Measurements from ENCODE around the gene SP100.
A peak's percentile ranks its signal among the peaks of the same experiment; 100 is the strongest.

SP100 gene

GRCh38 chr2:230520061-230520874 lies 104.3 kb downstream of the SP100 start:
- Histone ChIP-seq H3K27ac (ENCODE audit: low read depth, low read length) (no peak overlapping the region), H3K4me1 (ENCODE audit: control insufficient read depth in 5 of 5, insufficient read depth in 5 of 5, low read length in 5 of 5) (no peaks in the 10 kb centered on the region), H3K4me3 (ENCODE audit: low read depth in 1 of 5, low read length in 5 of 5) (no peak overlapping the region), H3K36me3 (ENCODE audit: control insufficient read depth in 5 of 5, insufficient read depth in 5 of 5, low read length in 5 of 5) (peaks cover 0 to 3% (median 0%) of the 10 kb centered on the region in 5 donors), H3K9ac (ENCODE audit: low read length in 5 of 5) (no peak overlapping the region), H3K9me3 (ENCODE audit: control insufficient read depth in 5 of 5, low read length in 5 of 5) (peaks cover 3 to 20% (median 16%) of the 10 kb centered on the region in 5 donors), H3K27me3 (ENCODE audit: control insufficient read depth in 5 of 5, insufficient read depth in 4 of 5, low read length in 5 of 5) (no peaks in the 10 kb centered on the region)

- Histone ChIP-seq H3K36me3 (ENCODE audit: control insufficient read depth in 5 of 5, insufficient read depth in 5 of 5, low read length in 5 of 5) (peaks cover 0 to 7% (median 4%) of the 10 kb centered on the region in 5 donors), H3K9me3 (ENCODE audit: control insufficient read depth in 5 of 5, low read length in 5 of 5) (peaks cover 3 to 20% (median 16%) of the 10 kb centered on the region in 5 donors), H3K27me3 (ENCODE audit: control insufficient read depth in 5 of 5, insufficient read depth in 4 of 5, low read length in 5 of 5) (no peaks in the 10 kb centered on the region), H3K4me3 (ENCODE audit: low read depth in 1 of 5, low read length in 5 of 5) (no peak overlapping the region), H3K4me1 (ENCODE audit: control insufficient read depth in 5 of 5, insufficient read depth in 5 of 5, low read length in 5 of 5) (no peaks in the 10 kb centered on the region), H3K27ac (ENCODE audit: low read depth, low read length) (no peak overlapping the region), H3K9ac (ENCODE audit: low read length in 5 of 5) (no peak overlapping the region)
These were observed 104.8 kb downstream of the SP100 start for GRCh38 chr2:230520875-230521155.

GRCh38 chr2:230521386-230521785 lies 105.4 kb downstream of the SP100 start:
- H3K9ac ChIP-seq (ENCODE audit: low read length in 5 of 5), result no peak overlapping the region
- peaks cover 3 to 20% (median 16%) of the 10 kb centered on the region in 5 donors for H3K9me3 ChIP-seq (ENCODE audit: control insufficient read depth in 5 of 5, low read length in 5 of 5)
- no peaks in the 10 kb centered on the region for H3K4me1 ChIP-seq (ENCODE audit: control insufficient read depth in 5 of 5, insufficient read depth in 5 of 5, low read length in 5 of 5)
- H3K27me3 ChIP-seq (ENCODE audit: control insufficient read depth in 5 of 5, insufficient read depth in 4 of 5, low read length in 5 of 5), result no peaks in the 10 kb centered on the region
- H3K4me3 ChIP-seq (ENCODE audit: low read depth in 1 of 5, low read length in 5 of 5), result peak overlapping the region in 1 of 5 donors; percentile 30
- no peak overlapping the region for H3K27ac ChIP-seq (ENCODE audit: low read depth, low read length)
- peaks cover 0 to 7% (median 4%) of the 10 kb centered on the region in 5 donors for H3K36me3 ChIP-seq (ENCODE audit: control insufficient read depth in 5 of 5, insufficient read depth in 5 of 5, low read length in 5 of 5)

GRCh38 chr2:230525682-230526081 lies 109.7 kb downstream of the SP100 start:
- peak overlapping the region in 1 of 5 donors; percentile 29 for H3K4me3 ChIP-seq (ENCODE audit: low read depth in 1 of 5, low read length in 5 of 5)
- peaks cover 3 to 18% (median 11%) of the 10 kb centered on the region in 5 donors for H3K9me3 ChIP-seq (ENCODE audit: control insufficient read depth in 5 of 5, low read length in 5 of 5)
- H3K36me3 ChIP-seq (ENCODE audit: control insufficient read depth in 5 of 5, insufficient read depth in 5 of 5, low read length in 5 of 5), result peaks cover 0 to 5% (median 4%) of the 10 kb centered on the region in 5 donors
- no peak overlapping the region for H3K27ac ChIP-seq (ENCODE audit: low read depth, low read length)
- no peak overlapping the region for H3K9ac ChIP-seq (ENCODE audit: low read length in 5 of 5)
- no peaks in the 10 kb centered on the region for H3K27me3 ChIP-seq (ENCODE audit: control insufficient read depth in 5 of 5, insufficient read depth in 4 of 5, low read length in 5 of 5)
- no peaks in the 10 kb centered on the region for H3K4me1 ChIP-seq (ENCODE audit: control insufficient read depth in 5 of 5, insufficient read depth in 5 of 5, low read length in 5 of 5)

GRCh38 chr2:230537531-230537976 lies 121.6 kb downstream of the SP100 start:
- no peaks in the 10 kb centered on the region for H3K4me1 ChIP-seq (ENCODE audit: control insufficient read depth in 5 of 5, insufficient read depth in 5 of 5, low read length in 5 of 5)
- H3K9me3 ChIP-seq (ENCODE audit: control insufficient read depth in 5 of 5, low read length in 5 of 5), result peaks cover 0 to 3% (median 0%) of the 10 kb centered on the region in 5 donors
- H3K9ac ChIP-seq (ENCODE audit: low read length in 5 of 5), result no peak overlapping the region
- H3K4me3 ChIP-seq (ENCODE audit: low read depth in 1 of 5, low read length in 5 of 5), result no peak overlapping the region
- H3K27ac ChIP-seq (ENCODE audit: low read depth, low read length), result no peak overlapping the region
- peaks cover 12 to 36% (median 25%) of the 10 kb centered on the region in 5 donors for H3K36me3 ChIP-seq (ENCODE audit: control insufficient read depth in 5 of 5, insufficient read depth in 5 of 5, low read length in 5 of 5)
- no peaks in the 10 kb centered on the region for H3K27me3 ChIP-seq (ENCODE audit: control insufficient read depth in 5 of 5, insufficient read depth in 4 of 5, low read length in 5 of 5)

GRCh38 chr2:230540332-230540731 lies 124.3 kb downstream of the SP100 start:
- Histone ChIP-seq H3K9me3 (ENCODE audit: control insufficient read depth in 5 of 5, low read length in 5 of 5) (peaks cover 0 to 5% (median 0%) of the 10 kb centered on the region in 5 donors), H3K36me3 (ENCODE audit: control insufficient read depth in 5 of 5, insufficient read depth in 5 of 5, low read length in 5 of 5) (peaks cover 29 to 53% (median 39%) of the 10 kb centered on the region in 5 donors), H3K27ac (ENCODE audit: low read depth, low read length) (no peak overlapping the region), H3K27me3 (ENCODE audit: control insufficient read depth in 5 of 5, insufficient read depth in 4 of 5, low read length in 5 of 5) (no peaks in the 10 kb centered on the region), H3K4me1 (ENCODE audit: control insufficient read depth in 5 of 5, insufficient read depth in 5 of 5, low read length in 5 of 5) (no peaks in the 10 kb centered on the region), H3K9ac (ENCODE audit: low read length in 5 of 5) (no peak overlapping the region), H3K4me3 (ENCODE audit: low read depth in 1 of 5, low read length in 5 of 5) (no peak overlapping the region)

GRCh38 chr2:230541934-230542380 lies 126.0 kb downstream of the SP100 start:
- Histone ChIP-seq H3K9ac (ENCODE audit: low read length in 5 of 5) (no peak overlapping the region), H3K4me3 (ENCODE audit: low read depth in 1 of 5, low read length in 5 of 5) (no peak overlapping the region), H3K27me3 (ENCODE audit: control insufficient read depth in 5 of 5, insufficient read depth in 4 of 5, low read length in 5 of 5) (no peaks in the 10 kb centered on the region), H3K36me3 (ENCODE audit: control insufficient read depth in 5 of 5, insufficient read depth in 5 of 5, low read length in 5 of 5) (peaks cover 29 to 53% (median 39%) of the 10 kb centered on the region in 5 donors), H3K4me1 (ENCODE audit: control insufficient read depth in 5 of 5, insufficient read depth in 5 of 5, low read length in 5 of 5) (no peaks in the 10 kb centered on the region), H3K27ac (ENCODE audit: low read depth, low read length) (no peak overlapping the region), H3K9me3 (ENCODE audit: control insufficient read depth in 5 of 5, low read length in 5 of 5) (peaks cover 0 to 5% (median 0%) of the 10 kb centered on the region in 5 donors)

- Histone ChIP-seq H3K9me3 (ENCODE audit: control insufficient read depth in 5 of 5, low read length in 5 of 5) (peaks cover 0 to 5% (median 0%) of the 10 kb centered on the region in 5 donors), H3K36me3 (ENCODE audit: control insufficient read depth in 5 of 5, insufficient read depth in 5 of 5, low read length in 5 of 5) (peaks cover 29 to 53% (median 39%) of the 10 kb centered on the region in 5 donors), H3K4me1 (ENCODE audit: control insufficient read depth in 5 of 5, insufficient read depth in 5 of 5, low read length in 5 of 5) (no peaks in the 10 kb centered on the region), H3K4me3 (ENCODE audit: low read depth in 1 of 5, low read length in 5 of 5) (no peak overlapping the region), H3K27ac (ENCODE audit: low read depth, low read length) (no peak overlapping the region), H3K9ac (ENCODE audit: low read length in 5 of 5) (no peak overlapping the region), H3K27me3 (ENCODE audit: control insufficient read depth in 5 of 5, insufficient read depth in 4 of 5, low read length in 5 of 5) (no peaks in the 10 kb centered on the region)
These were observed 126.8 kb downstream of the SP100 start for GRCh38 chr2:230542751-230543150.

GRCh38 chr2:230552181-230552580 lies 136.2 kb downstream of the SP100 start:
- Histone ChIP-seq H3K9ac (ENCODE audit: low read length in 5 of 5) (no peak overlapping the region), H3K9me3 (ENCODE audit: control insufficient read depth in 5 of 5, low read length in 5 of 5) (peaks cover 0 to 3% (median 0%) of the 10 kb centered on the region in 5 donors), H3K27ac (ENCODE audit: low read depth, low read length) (no peak overlapping the region), H3K36me3 (ENCODE audit: control insufficient read depth in 5 of 5, insufficient read depth in 5 of 5, low read length in 5 of 5) (no peaks in the 10 kb centered on the region), H3K4me3 (ENCODE audit: low read depth in 1 of 5, low read length in 5 of 5) (no peak overlapping the region), H3K4me1 (ENCODE audit: control insufficient read depth in 5 of 5, insufficient read depth in 5 of 5, low read length in 5 of 5) (no peaks in the 10 kb centered on the region), H3K27me3 (ENCODE audit: control insufficient read depth in 5 of 5, insufficient read depth in 4 of 5, low read length in 5 of 5) (no peaks in the 10 kb centered on the region)

GRCh38 chr2:230557065-230557464 lies 141.1 kb downstream of the SP100 start:
- Histone ChIP-seq H3K9ac (ENCODE audit: low read length in 5 of 5) (no peak overlapping the region), H3K36me3 (ENCODE audit: control insufficient read depth in 5 of 5, insufficient read depth in 5 of 5, low read length in 5 of 5) (no peaks in the 10 kb centered on the region), H3K9me3 (ENCODE audit: control insufficient read depth in 5 of 5, low read length in 5 of 5) (peaks cover 0 to 3% (median 0%) of the 10 kb centered on the region in 5 donors), H3K4me1 (ENCODE audit: control insufficient read depth in 5 of 5, insufficient read depth in 5 of 5, low read length in 5 of 5) (no peaks in the 10 kb centered on the region), H3K4me3 (ENCODE audit: low read depth in 1 of 5, low read length in 5 of 5) (no peak overlapping the region), H3K27ac (ENCODE audit: low read depth, low read length) (no peak overlapping the region), H3K27me3 (ENCODE audit: control insufficient read depth in 5 of 5, insufficient read depth in 4 of 5, low read length in 5 of 5) (no peaks in the 10 kb centered on the region)

Measured in subcutaneous abdominal adipose tissue (tissue), 5 donors.